ENCODE data around the gene CCM2L. TPM values are rescaled to one million over a fixed set of nuclear protein-coding genes. Genes with fewer than 3 reads are reported as not detected.
A peak's percentile ranks its signal among the peaks of the same experiment; 100 is the strongest.

Gene CCM2L
- total RNA-seq, 1 donor from 2014 or later, result not detected

- no peak overlapping the region for H3K4me3 Mint-ChIP-seq (ENCODE audit: unreplicated experiment)
- DNase-seq (ENCODE audit: extremely low spot score, unreplicated experiment), result no peak
- no peaks in the 10 kb centered on the region for H3K36me3 Mint-ChIP-seq (ENCODE audit: unreplicated experiment)
- peaks cover 42% of the 10 kb centered on the region for H3K27me3 Mint-ChIP-seq (ENCODE audit: unreplicated experiment)
- H3K27ac Mint-ChIP-seq (ENCODE audit: unreplicated experiment), result no peak overlapping the region
- TF ChIP-seq CTCF (IDR thresholded peaks at IDR 0.05), result no peak
- peaks cover 10% of the 10 kb centered on the region for H3K4me1 Mint-ChIP-seq (ENCODE audit: unreplicated experiment)
- no peaks in the 10 kb centered on the region for H3K9me3 Mint-ChIP-seq (ENCODE audit: unreplicated experiment)
Observed at GRCh38 chr20:32010666-32011065, 428 bp downstream of the CCM2L start.

GRCh38 chr20:32012159-32012688 lies 2.0 kb downstream of the CCM2L start:
- Mint-ChIP-seq H3K27ac (ENCODE audit: unreplicated experiment) (no peak overlapping the region), H3K27me3 (ENCODE audit: unreplicated experiment) (peaks cover 44% of the 10 kb centered on the region), H3K36me3 (ENCODE audit: unreplicated experiment) (no peaks in the 10 kb centered on the region), H3K4me1 (ENCODE audit: unreplicated experiment) (peaks cover 9% of the 10 kb centered on the region), H3K4me3 (ENCODE audit: unreplicated experiment) (no peak overlapping the region), H3K9me3 (ENCODE audit: unreplicated experiment) (no peaks in the 10 kb centered on the region)
- DNase-seq (ENCODE audit: extremely low spot score, unreplicated experiment), result no peak
- TF ChIP-seq CTCF (IDR thresholded peaks at IDR 0.05), result no peak

- Mint-ChIP-seq H3K27ac (ENCODE audit: unreplicated experiment) (no peak overlapping the region), H3K4me1 (ENCODE audit: unreplicated experiment) (peaks cover 2% of the 10 kb centered on the region), H3K27me3 (ENCODE audit: unreplicated experiment) (peaks cover 48% of the 10 kb centered on the region), H3K36me3 (ENCODE audit: unreplicated experiment) (no peaks in the 10 kb centered on the region), H3K9me3 (ENCODE audit: unreplicated experiment) (no peaks in the 10 kb centered on the region), H3K4me3 (ENCODE audit: unreplicated experiment) (no peak overlapping the region)
- DNase-seq (ENCODE audit: extremely low spot score, unreplicated experiment), result no peak
- no peak for TF ChIP-seq CTCF (IDR thresholded peaks at IDR 0.05)
Observed at GRCh38 chr20:32013326-32013725, 3.1 kb downstream of the CCM2L start.

- Mint-ChIP-seq H3K36me3 (ENCODE audit: unreplicated experiment) (no peaks in the 10 kb centered on the region), H3K4me3 (ENCODE audit: unreplicated experiment) (peak overlapping the region; percentile 54), H3K9me3 (ENCODE audit: unreplicated experiment) (no peaks in the 10 kb centered on the region), H3K4me1 (ENCODE audit: unreplicated experiment) (peaks cover 7% of the 10 kb centered on the region), H3K27ac (ENCODE audit: unreplicated experiment) (no peak overlapping the region), H3K27me3 (ENCODE audit: unreplicated experiment) (peaks cover 74% of the 10 kb centered on the region)
- DNase-seq (ENCODE audit: extremely low spot score, unreplicated experiment), result no peak
- no peak for TF ChIP-seq CTCF (IDR thresholded peaks at IDR 0.05)
Observed at GRCh38 chr20:32017711-32018251, 7.5 kb downstream of the CCM2L start.

GRCh38 chr20:32018269-32019155 lies 8.3 kb downstream of the CCM2L start:
- Mint-ChIP-seq H3K9me3 (ENCODE audit: unreplicated experiment) (no peaks in the 10 kb centered on the region), H3K4me3 (ENCODE audit: unreplicated experiment) (peak overlapping the region; percentile 74), H3K4me1 (ENCODE audit: unreplicated experiment) (peaks cover 7% of the 10 kb centered on the region), H3K27ac (ENCODE audit: unreplicated experiment) (no peak overlapping the region), H3K27me3 (ENCODE audit: unreplicated experiment) (peaks cover 79% of the 10 kb centered on the region), H3K36me3 (ENCODE audit: unreplicated experiment) (no peaks in the 10 kb centered on the region)
- TF ChIP-seq CTCF (IDR thresholded peaks at IDR 0.05), result no peak
- DNase-seq (ENCODE audit: extremely low spot score, unreplicated experiment), result no peak
